Measurements from ENCODE around the gene DALRD3.

The DALRD3 gene

GRCh38 chr3:48985831-48986376 lies 32.5 kb downstream of the DALRD3 start:
- no peak for TF ChIP-seq CTCF (IDR thresholded peaks at IDR 0.05; ENCODE audit: insufficient read depth, low read depth, low read length, missing control alignments)
- no peak for DNase-seq (ENCODE audit: low read depth)
- no peak overlapping the region for H3K4me3 ChIP-seq (ENCODE audit: low read depth, low read length)

- DNase-seq (ENCODE audit: low read depth) = no peak
- no peak for TF ChIP-seq CTCF (IDR thresholded peaks at IDR 0.05; ENCODE audit: insufficient read depth, low read depth, low read length, missing control alignments)
Measured at GRCh38 chr3:48984663-48985062, 33.7 kb downstream of the DALRD3 start.

GRCh38 chr3:48983096-48983495 lies 35.3 kb downstream of the DALRD3 start:
- DNase-seq (ENCODE audit: low read depth) = no peak
- no peak for TF ChIP-seq CTCF (IDR thresholded peaks at IDR 0.05; ENCODE audit: insufficient read depth, low read depth, low read length, missing control alignments)
- H3K4me3 ChIP-seq (ENCODE audit: low read depth, low read length) = no peak overlapping the region

More at GRCh38 chr3:48984663-48985062, 33.7 kb downstream of the DALRD3 start:
- H3K4me3 ChIP-seq (ENCODE audit: low read depth, low read length) = no peak overlapping the region

GRCh38 chr3:48982686-48983085 lies 35.7 kb downstream of the DALRD3 start:
- DNase-seq (ENCODE audit: low read depth) = no peak
- no peak for TF ChIP-seq CTCF (IDR thresholded peaks at IDR 0.05; ENCODE audit: insufficient read depth, low read depth, low read length, missing control alignments)
- H3K4me3 ChIP-seq (ENCODE audit: low read depth, low read length) = no peak overlapping the region

GRCh38 chr3:48982016-48982415 lies 36.4 kb downstream of the DALRD3 start:
- no peak overlapping the region for H3K4me3 ChIP-seq (ENCODE audit: low read depth, low read length)
- no peak for DNase-seq (ENCODE audit: low read depth)
- TF ChIP-seq CTCF (IDR thresholded peaks at IDR 0.05; ENCODE audit: insufficient read depth, low read depth, low read length, missing control alignments) = no peak

- no peak for TF ChIP-seq CTCF (IDR thresholded peaks at IDR 0.05; ENCODE audit: insufficient read depth, low read depth, low read length, missing control alignments)
- no peak for DNase-seq (ENCODE audit: low read depth)
- no peak overlapping the region for H3K4me3 ChIP-seq (ENCODE audit: low read depth, low read length)
Measured at GRCh38 chr3:48980295-48980694, 38.1 kb downstream of the DALRD3 start.

- no peak overlapping the region for H3K4me3 ChIP-seq (ENCODE audit: low read depth, low read length)
- TF ChIP-seq CTCF (IDR thresholded peaks at IDR 0.05; ENCODE audit: insufficient read depth, low read depth, low read length, missing control alignments) = no peak
- DNase-seq (ENCODE audit: low read depth) = no peak
Measured at GRCh38 chr3:48979451-48979850, 38.9 kb downstream of the DALRD3 start.
